Spleen (tissue), 11 donors: ENCODE data around the gene DYNLRB1. TPM values are rescaled to one million over a fixed set of nuclear protein-coding genes. Genes with fewer than 3 reads are reported as not detected.

ENCODE experiments used
- DNase-seq: peaks from one replicate; pipeline ENCODE4 v3.0.0-alpha.2; 2020
- H3K27ac ChIP-seq, 8 donors: fragments of 200-600 bp; sonication (generic) in 7 of 8; 1 replicate in 4 of 8; 2 replicates in 4 of 8; pipeline versions ENCODE4 v1.5.0 to v1.8.0; 2016 to 2021; ENCODE audit warnings: inconsistent platforms in 4 of 8, mild to moderate bottlenecking in 4 of 8, moderate library complexity in 1 of 8
- H3K27me3 ChIP-seq, 7 donors: fragments of 200-600 bp; sonication (generic) in 6 of 7; replicated peaks in 1 of 7; 1 replicate in 4 of 7; 2 replicates in 3 of 7; pipeline versions ENCODE4 v1.5.0 to v1.8.0; 2016 to 2021; ENCODE audit warnings: inconsistent platforms in 3 of 7, mild to moderate bottlenecking in 1 of 7
- H3K36me3 ChIP-seq, 6 donors: fragments of 200-600 bp; sonication (generic) in 5 of 6; 1 replicate in 4 of 6; 2 replicates in 2 of 6; pipeline versions ENCODE4 v1.5.0 to v1.8.0; 2016 to 2021; ENCODE audit warnings: inconsistent platforms in 2 of 6
- H3K4me1 ChIP-seq, 6 donors: fragments of 200-600 bp; sonication (generic) in 5 of 6; 1 replicate in 3 of 6; 2 replicates in 3 of 6; pipeline versions ENCODE4 v1.5.0 to v1.8.0; 2016 to 2021; ENCODE audit warnings: inconsistent platforms in 3 of 6
- H3K4me3 ChIP-seq, 8 donors: fragments of 200-600 bp; sonication (generic) in 7 of 8; 1 replicate in 4 of 8; 2 replicates in 4 of 8; pipeline versions ENCODE4 v1.5.0 to v1.8.0; 2016 to 2021; ENCODE audit warnings: inconsistent platforms in 4 of 8, mild to moderate bottlenecking in 4 of 8, moderate library complexity in 2 of 8
- H3K9me3 ChIP-seq, 8 donors: fragments of 200-600 bp; sonication (generic) in 7 of 8; 1 replicate in 4 of 8; 2 replicates in 4 of 8; pipeline versions ENCODE4 v1.5.0 to v1.8.0; 2016 to 2021; ENCODE audit warnings: inconsistent platforms in 4 of 8
- POLR2A ChIP-seq, 3 donors: fragments of 450-650 bp; IDR thresholded peaks; one replicate each; pipeline ENCODE4 v1.5.1; 2017; ENCODE audit warnings: antibody characterized with exemption in 3 of 3, mild to moderate bottlenecking in 1 of 3
- POLR2AphosphoS5 ChIP-seq, 3 donors: sonication (generic); formaldehyde crosslinking; IDR thresholded peaks; one replicate each; pipeline ENCODE4 v1.5.1; 2017; ENCODE audit warnings: antibody characterized with exemption in 3 of 3
- WGBS, 5 donors: extraction: QIAGEN DNeasy Blood & Tissue Kit in 3 of 5; methylation state at CpG; one replicate each; pipeline versions ENCODE4 v1.1.5 to v1.1.7; 2013 to 2018; 5-methylcytosine and 5-hydroxymethylcytosine counted together
- intact Hi-C: fragments of 100-400 bp; cut with DNase I; formaldehyde crosslinking; loops from one replicate; pipeline ENCODE4 v1.15.0; 2023; ENCODE audit warnings: low total_unique reads
- polyA plus RNA-seq, 3 donors: library from polyadenylated mRNA; stranded (reverse); fragments of 200-250 nt; gene quantifications; one replicate each; pipeline ENCODE4 v1.2.1, GENCODE V29; 2013
- total RNA-seq, 7 donors: library from RNA; depleted of rRNA in 3 of 7; stranded (reverse); fragments of >200 nt in 3 of 7; fragmentation: NEBNext Ultra II Directional in 4 of 7; extraction: Animal tissue kit (Norgen Biotek cat#: 25700) in 4 of 7; gene quantifications; one replicate each; pipeline versions ENCODE4 v1.1.0 to v1.2.1, GENCODE V29; 2016 to 2021
- TF ChIP-seq, protein P1 (sequence below), 11 experiments: fragments of 200-600 bp in 7 of 11; fragments of 450-650 bp in 4 of 11; sonication (generic) in 4 of 11; IDR thresholded peaks in 8 of 11; conservative IDR thresholded peaks in 3 of 11; 1 replicate in 7 of 11; 2 replicates in 4 of 11; pipeline versions ENCODE4 v1.4.0 to v1.8.0; 2016 to 2021; ENCODE audit warnings: antibody characterized with exemption in 11 of 11, inconsistent platforms in 4 of 11, mild to moderate bottlenecking in 1 of 11
- donor health status: healthy with polysubstance abuse.
- donor health status: DM: no; HTN: no; CAD: no; lungs with moderate emphysema.
- donor health status: DM: no; HTN: no; CAD: no.
- donor health status: Bipolar disorder and iron deficiency.
- donor health status: healthy.
- donor health status: DM: no; HTN: no; CAD: no.
- donor health status: DM: yes; HTN: yes; CAD: no.

DYNLRB1 gene
- total and polyA plus RNA-seq, 10 donors = 72.0 to 209 (median 152) TPM

DNA sequence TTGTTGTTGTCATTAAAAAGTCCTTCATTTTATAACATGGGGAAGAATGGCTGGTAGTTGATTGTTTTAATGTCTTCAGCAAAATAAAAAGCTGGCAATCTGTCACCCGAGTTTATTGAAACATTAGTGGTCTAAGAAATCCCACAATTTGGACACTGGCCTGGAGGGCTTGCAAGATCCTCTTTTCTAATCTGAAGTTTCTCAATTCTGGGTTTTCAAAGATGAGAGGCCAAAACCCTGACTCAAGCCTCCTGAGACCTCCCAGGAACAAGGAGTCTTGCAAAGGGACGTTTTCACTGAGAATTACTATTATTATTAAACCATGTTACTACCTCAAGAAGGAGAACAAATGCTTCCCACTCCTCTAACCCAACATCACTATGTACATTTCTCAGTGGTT is 61.8 kb downstream of the DYNLRB1 start:
- intact Hi-C loops = no loop called here
- TF ChIP-seq POLR2A (IDR thresholded peaks at IDR 0.05) = no peak
- TF ChIP-seq, protein P1, sequence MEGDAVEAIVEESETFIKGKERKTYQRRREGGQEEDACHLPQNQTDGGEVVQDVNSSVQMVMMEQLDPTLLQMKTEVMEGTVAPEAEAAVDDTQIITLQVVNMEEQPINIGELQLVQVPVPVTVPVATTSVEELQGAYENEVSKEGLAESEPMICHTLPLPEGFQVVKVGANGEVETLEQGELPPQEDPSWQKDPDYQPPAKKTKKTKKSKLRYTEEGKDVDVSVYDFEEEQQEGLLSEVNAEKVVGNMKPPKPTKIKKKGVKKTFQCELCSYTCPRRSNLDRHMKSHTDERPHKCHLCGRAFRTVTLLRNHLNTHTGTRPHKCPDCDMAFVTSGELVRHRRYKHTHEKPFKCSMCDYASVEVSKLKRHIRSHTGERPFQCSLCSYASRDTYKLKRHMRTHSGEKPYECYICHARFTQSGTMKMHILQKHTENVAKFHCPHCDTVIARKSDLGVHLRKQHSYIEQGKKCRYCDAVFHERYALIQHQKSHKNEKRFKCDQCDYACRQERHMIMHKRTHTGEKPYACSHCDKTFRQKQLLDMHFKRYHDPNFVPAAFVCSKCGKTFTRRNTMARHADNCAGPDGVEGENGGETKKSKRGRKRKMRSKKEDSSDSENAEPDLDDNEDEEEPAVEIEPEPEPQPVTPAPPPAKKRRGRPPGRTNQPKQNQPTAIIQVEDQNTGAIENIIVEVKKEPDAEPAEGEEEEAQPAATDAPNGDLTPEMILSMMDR (IDR thresholded peaks at IDR 0.05 in 8 of 11, conservative IDR thresholded peaks at IDR 0.05 in 3 of 11) = no peak
- no peak for TF ChIP-seq POLR2AphosphoS5 (IDR thresholded peaks at IDR 0.05)
- no peak for DNase-seq
- Histone ChIP-seq H3K27ac (peak overlapping the region in 2 of 8 donors; percentile 20 to 39), H3K27me3 (no peaks in the 10 kb centered on the region), H3K36me3 (peaks cover 0 to 49% (median 8%) of the 10 kb centered on the region in 6 donors), H3K4me1 (peaks cover 11 to 54% (median 36%) of the 10 kb centered on the region in 6 donors), H3K4me3 (no peak overlapping the region), H3K9me3 (peaks cover 0 to 6% (median 0%) of the 10 kb centered on the region in 8 donors)
- WGBS, 5 donors = 42 to 71% (median 50%) methylated on average over 2 of the region's 2 CpGs

- Histone ChIP-seq H3K9me3 (peaks cover 0 to 6% (median 0%) of the 10 kb centered on the region in 8 donors), H3K4me1 (peaks cover 11 to 58% (median 39%) of the 10 kb centered on the region in 6 donors), H3K27me3 (no peaks in the 10 kb centered on the region), H3K36me3 (peaks cover 0 to 49% (median 11%) of the 10 kb centered on the region in 6 donors), H3K27ac (peak overlapping the region in 2 of 8 donors; percentile 20 to 39), H3K4me3 (no peak overlapping the region)
- TF ChIP-seq, protein P1 (IDR thresholded peaks at IDR 0.05 in 8 of 11, conservative IDR thresholded peaks at IDR 0.05 in 3 of 11) = no peak
- TF ChIP-seq POLR2A (IDR thresholded peaks at IDR 0.05) (no peak), POLR2AphosphoS5 (IDR thresholded peaks at IDR 0.05) (no peak)
- no peak for DNase-seq
- WGBS, 5 donors = 79 to 88% (median 82%) methylated on average over 6 of the region's 6 CpGs
- intact Hi-C loops = no loop called here
These were observed 62.3 kb downstream of the DYNLRB1 start for GRCh38 chr20:34578521-34578920.

DNA sequence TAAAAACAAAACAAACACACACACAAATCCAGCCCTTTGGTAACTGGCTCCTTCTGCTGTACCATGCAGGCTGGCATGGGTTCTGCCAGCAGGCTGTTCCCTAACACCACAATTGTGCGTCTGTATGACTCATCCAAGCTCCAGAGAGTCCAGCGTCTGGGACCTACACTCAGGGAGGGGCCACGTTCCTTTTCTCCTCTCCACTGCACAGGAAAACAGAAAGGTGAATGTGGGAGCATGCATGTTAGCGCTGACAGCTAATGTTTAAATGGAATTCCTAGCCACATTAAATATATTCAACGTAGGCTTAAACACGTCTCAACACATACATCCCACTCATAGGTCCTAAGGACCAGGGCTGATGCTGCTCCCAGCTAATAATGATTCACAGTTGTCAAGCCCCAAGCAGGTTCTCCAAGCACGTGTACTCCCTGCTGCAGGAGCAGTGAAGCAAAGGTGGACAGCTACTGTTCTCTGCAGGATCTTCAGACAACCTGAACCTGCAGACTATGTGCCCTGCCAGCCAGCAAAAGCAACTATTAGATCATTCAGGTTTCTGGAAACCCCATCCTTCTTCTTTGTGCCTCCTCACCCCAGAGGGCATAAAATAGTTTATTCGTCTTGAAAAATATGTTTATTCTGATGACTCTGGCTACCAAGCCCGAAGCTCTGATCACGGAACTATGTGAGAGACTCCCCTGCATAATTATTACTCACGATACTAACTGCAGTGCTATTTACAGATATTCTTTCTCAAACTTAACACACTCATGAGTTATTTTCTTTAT is 63.2 kb downstream of the DYNLRB1 start:
- DNase-seq = no peak
- intact Hi-C loops = no loop called here
- Histone ChIP-seq H3K4me1 (peaks cover 11 to 60% (median 39%) of the 10 kb centered on the region in 6 donors), H3K4me3 (no peak overlapping the region), H3K9me3 (peaks cover 0 to 6% (median 0%) of the 10 kb centered on the region in 8 donors), H3K36me3 (peaks cover 0 to 49% (median 11%) of the 10 kb centered on the region in 6 donors), H3K27me3 (no peaks in the 10 kb centered on the region), H3K27ac (peak overlapping the region; percentile 9 to 73 (median 48))
- TF ChIP-seq, protein P1 (IDR thresholded peaks at IDR 0.05 in 8 of 11, conservative IDR thresholded peaks at IDR 0.05 in 3 of 11) = peak in 3 of 11 experiments; percentile 18 to 24 (median 22)
- TF ChIP-seq POLR2AphosphoS5 (IDR thresholded peaks at IDR 0.05) (no peak), POLR2A (IDR thresholded peaks at IDR 0.05) (no peak)
- WGBS, 5 donors = 78 to 89% (median 86%) methylated on average over 11 of the region's 11 CpGs
